GM18909 (cell line): Measurements from ENCODE around the gene WDR6.

Experiments
- ATAC-seq: cut with Tn5 transposase; IDR thresholded peaks from one replicate; pipeline ENCODE4 v1.9.1; 2021; ENCODE audit warnings: mild to moderate bottlenecking; ENCODE audit not compliant: unreplicated experiment, poor library complexity

Gene WDR6

GRCh38 chr3:49007068-49007770 is at the start of gene WDR6:
WDR6 (plus strand) TSS chr3:49007391; CDS start chr3:49007432, 41 bp downstream.
- ATAC-seq, result peak; percentile 86

DNA sequence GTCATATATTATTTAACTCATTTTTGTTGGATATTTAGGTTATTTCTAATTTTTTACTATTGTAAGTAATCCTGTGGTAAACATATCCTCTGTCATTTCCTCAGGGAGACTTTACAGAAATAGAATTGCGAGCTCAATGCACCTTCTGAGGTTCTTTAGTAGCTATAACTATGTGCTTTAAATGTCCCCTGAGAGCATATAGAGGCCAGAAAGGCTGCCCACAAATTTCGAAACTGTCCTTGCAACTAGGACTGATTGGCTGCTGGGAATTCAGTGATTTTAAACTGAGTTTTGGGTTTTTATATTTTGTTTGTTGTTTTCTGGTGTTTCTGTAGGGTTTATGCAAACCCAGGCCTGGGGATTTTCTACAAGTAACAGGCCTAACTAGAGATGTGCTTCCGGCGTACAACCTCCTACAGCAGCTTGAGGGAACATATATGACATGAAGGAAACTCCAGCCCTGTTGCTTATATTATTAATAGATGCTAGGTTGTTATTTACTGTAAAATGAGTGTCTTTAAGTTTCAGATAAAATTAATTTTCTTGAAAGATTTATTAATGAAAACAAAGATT is 46.3 kb upstream of the WDR6 start:
- no peak for ATAC-seq

GRCh38 chr3:48962340-48962739 is 44.9 kb upstream of the WDR6 start:
- ATAC-seq, result no peak

- ATAC-seq, result no peak
Observed at GRCh38 chr3:48962939-48963338, 44.3 kb upstream of the WDR6 start.

DNA sequence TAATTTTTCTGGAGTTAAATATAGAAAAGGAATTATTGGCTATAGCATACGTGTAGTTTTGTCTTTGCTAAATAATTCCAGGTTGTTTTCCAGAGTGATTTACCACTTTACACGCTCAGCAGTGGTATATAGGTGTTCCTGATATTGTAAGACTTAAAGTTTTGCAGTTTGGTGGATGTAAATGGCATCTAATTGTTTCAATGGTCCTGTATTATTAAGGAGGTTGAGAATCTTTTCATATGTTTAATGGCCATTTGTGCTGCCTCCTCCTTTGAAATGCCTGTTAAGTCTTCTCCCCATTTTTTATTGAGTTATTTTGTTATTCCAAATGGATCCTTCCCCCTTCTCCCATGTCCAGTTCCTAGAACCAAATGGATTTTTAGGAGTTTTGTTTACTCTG is 43.6 kb upstream of the WDR6 start:
- ATAC-seq, result no peak

DNA sequence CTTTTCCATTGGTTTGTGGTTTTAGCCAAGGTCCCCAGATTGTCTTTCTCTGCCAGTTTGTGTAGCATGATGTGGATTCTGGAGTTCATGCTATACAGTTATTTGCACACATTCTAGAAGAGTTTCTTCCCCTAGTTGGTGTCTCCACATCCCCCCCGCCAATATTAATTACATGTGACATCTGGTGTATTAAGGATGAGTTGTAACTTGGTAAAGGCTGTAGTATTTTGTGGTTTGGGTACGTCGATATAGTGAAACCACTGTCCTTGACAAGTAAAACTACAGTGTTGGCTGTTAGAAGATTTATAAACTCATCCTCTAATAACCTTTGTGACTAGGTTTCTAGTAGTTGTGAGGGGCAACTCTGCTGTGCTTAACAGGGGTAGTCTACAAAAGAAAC is 40.8 kb upstream of the WDR6 start:
- ATAC-seq, result no peak

- no peak for ATAC-seq
Observed at GRCh38 chr3:48966876-48967361, 40.3 kb upstream of the WDR6 start.

GRCh38 chr3:48970586-48970985 is 36.6 kb upstream of the WDR6 start:
- no peak for ATAC-seq

DNA sequence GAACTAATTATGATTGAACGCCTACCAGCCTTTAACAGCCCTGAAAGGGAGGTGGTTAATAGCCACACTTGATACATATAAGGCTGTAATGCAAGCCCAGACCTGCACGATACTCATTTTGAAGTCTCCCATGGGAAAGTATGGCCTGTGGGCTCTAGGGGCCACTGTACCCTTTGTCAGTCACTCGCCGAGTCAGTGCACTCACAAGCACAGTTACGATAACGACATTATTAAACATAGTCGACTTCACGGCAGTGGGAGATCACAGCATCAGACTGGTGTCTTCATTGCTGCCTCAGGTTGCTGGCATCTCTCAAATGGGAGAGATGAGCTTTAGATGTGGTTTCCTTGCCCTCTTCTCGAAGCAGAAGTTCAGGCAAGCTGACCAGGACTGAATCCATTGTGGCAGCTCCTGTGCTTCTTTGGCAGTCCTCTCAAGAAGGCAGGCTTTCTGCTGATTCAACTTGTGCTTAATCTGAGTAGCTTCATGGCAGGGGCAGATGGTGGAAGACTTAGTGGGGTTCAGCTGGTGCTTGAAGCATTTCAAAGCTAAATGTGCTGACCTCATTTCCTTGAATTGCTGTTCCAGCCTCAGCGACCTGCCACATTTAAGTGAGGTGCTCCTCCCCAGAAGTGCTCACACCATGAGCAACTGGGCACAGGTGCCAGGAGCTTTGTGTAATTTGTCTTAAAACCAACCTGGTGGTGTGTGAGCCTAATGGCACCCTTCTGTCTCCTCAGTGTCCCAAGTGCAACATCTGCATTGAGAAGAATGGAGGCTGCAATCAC is 32.9 kb upstream of the WDR6 start:
- no peak for ATAC-seq

GRCh38 chr3:48979451-48979850 is 27.7 kb upstream of the WDR6 start:
- no peak for ATAC-seq

DNA sequence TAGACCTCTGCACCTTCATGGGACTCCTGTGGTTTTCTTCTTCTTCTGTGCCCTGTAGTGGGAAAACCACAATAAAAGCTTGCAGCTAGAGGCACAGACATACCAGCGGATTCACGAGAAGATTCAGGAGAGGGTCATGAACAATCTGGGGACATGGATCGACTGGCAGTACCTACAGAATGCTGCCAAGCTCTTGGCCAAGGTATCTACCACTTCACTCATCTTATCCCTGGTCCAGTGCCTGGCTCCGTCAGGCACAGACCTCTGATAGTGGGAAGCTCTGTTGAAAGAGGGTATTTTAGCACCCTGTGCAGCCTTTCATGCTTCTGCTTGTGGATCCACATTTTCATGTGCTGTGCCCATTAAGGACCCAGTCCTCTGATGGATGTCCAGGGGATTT is 26.9 kb upstream of the WDR6 start:
- ATAC-seq, result no peak

DNA sequence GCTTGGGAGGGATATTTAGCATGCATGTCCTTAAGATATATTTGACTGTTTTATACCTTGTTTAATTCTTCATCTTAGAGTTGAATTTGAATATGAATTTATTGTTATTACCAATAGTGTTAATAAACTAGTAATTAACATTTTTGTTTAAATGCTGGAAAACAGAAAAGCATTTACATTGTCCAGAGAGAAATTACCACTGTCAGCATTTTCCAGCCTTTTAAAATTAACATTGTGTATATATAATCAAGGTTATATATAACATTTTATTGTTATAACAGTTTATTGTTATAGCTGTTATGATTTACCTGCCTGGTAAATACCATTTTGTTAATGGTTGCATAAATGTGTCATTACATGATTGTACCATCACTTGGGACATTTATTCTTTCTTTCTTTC is 25.2 kb upstream of the WDR6 start:
- ATAC-seq, result no peak

GRCh38 chr3:48982686-48983085 is 24.5 kb upstream of the WDR6 start:
- ATAC-seq, result no peak

- no peak for ATAC-seq
Observed at GRCh38 chr3:48983096-48983495, 24.1 kb upstream of the WDR6 start.

DNA sequence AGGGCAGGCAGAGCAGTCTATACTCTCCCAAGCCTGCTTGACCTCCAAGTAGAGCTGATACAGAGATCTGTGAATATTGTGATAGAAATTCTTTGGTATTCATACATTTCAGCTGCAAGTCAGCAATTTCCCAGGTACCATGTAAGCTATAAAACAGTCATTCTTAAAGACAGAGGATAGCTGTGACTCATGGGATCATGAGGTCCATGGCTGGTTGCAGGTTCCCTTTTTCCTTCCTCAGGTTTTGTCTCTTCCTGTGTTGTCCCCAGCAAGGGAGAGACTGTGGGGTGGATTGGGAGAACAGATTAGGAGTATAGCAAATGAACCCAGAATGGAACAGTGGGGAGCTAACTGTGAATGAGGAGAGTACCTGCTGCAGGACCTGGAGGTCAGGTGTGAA is 22.5 kb upstream of the WDR6 start:
- no peak for ATAC-seq

- no peak for ATAC-seq
Observed at GRCh38 chr3:48985831-48986376, 21.3 kb upstream of the WDR6 start.

DNA sequence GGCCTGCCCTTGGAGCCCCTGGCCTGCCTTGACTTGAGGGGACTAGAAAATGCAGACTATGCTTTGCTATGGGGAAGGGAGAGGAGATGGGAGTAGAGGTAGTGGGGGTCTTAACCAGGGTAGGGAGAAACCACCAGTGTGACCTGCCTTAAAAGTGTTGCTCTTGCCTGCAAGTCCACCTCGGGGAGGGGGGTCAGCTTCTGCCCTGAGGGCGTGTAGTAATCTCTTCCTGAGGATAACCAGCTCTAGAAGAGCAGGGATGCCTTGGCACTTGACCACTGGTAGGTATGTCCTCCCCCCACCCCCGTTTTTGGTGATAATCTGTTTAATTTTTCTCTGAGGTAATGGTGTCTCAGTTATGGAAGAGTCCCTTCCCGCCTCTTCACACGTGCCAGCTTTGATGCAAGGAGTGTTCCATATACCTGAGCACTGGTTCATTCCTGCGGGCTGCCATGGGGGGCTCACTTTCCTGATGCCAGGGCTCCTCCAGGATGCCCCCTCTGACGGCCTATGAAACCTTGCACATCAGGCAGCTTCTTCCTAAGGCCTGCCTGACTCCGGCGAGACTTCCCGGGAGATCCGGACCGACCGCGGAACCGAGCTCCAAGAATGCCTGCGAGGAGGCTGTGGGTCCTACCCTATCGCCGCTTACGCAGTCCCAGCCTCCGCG is 17.9 kb upstream of the WDR6 start:
- ATAC-seq, result no peak

GRCh38 chr3:48989796-48990635 is 17.2 kb upstream of the WDR6 start, which contains the start of gene P4HTM:
P4HTM (plus strand) TSS chr3:48990241; CDS start chr3:48990257, 16 bp downstream.
- peak; percentile 49 for ATAC-seq

DNA sequence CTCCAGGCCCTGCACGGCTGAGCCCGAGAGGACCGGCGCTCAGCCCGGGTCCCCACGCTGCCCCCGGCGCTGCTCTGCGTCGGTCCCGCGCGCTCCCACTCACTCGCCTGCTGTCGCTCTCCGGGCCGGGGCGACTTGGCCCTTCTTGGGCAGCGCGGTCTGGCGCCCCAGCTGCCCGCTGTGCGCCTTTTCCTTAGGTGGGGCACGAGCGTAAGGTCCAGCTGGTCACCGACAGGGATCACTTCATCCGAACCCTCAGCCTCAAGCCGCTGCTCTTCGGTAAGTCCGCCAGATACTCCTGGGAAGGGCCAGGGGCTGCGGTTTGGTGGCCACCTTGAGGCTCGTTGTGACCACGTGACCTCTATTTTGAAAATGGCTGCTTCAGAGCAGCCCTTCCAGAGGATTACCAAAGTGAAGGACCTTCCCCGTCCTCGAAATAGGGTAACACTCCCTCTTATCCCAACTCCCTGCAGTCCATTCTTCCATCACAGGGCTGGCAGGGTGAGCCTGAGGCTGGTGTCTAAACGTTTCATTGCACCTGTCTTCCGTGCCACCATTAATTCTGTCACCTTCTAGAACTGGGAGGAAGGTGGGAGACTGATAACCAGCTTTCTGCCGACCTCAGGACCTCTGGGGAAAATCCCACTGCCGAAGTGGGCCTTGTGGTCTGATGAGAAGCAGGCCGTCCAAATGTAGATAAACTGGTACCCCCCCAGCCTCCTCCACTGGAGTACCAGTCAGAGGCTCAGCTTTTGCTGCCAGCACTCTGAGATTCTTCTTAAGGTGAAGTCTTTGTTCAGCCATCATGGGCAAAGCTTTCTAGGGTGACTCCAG is 16.3 kb upstream of the WDR6 start:
- no peak for ATAC-seq
